Neural progenitor cell (in vitro differentiated cells): ENCODE results near the gene XPNPEP2. TPM values are rescaled to one million over a fixed set of nuclear protein-coding genes. Genes with fewer than 3 reads are reported as not detected.

Experiments
- DNase-seq: peaks from one replicate; pipeline ENCODE4 v3.0.0-alpha.2; 2016; ENCODE audit warnings: low spot score
- H2AFZ ChIP-seq: fragments of 200-600 bp; sonication (generic); replicated peaks from 2 replicates; pipeline ENCODE4 v1.6.1; 2016; ENCODE audit warnings: antibody characterized with exemption
- H3F3A ChIP-seq: fragments of 200-600 bp; sonication (generic); 2 replicates; pipeline ENCODE4 v1.6.1; 2016; ENCODE audit warnings: antibody characterized with exemption, low read depth
- H3K27ac ChIP-seq: fragments of 200-600 bp; sonication (generic); 2 replicates; pipeline ENCODE4 v1.5.1; 2016; ENCODE audit warnings: mild to moderate bottlenecking
- H3K27me3 ChIP-seq: fragments of 200-600 bp; sonication (generic); 2 replicates; pipeline ENCODE4 v1.6.1; 2016; ENCODE audit warnings: mild to moderate bottlenecking, moderate library complexity
- H3K36me3 ChIP-seq: fragments of 200-600 bp; sonication (generic); 2 replicates; pipeline ENCODE4 v1.5.1; 2016
- H3K4me1 ChIP-seq: fragments of 200-600 bp; sonication (generic); 2 replicates; pipeline ENCODE4 v1.6.1; 2016; ENCODE audit warnings: mixed run types
- H3K4me2 ChIP-seq: fragments of 200-600 bp; sonication (generic); 2 replicates; pipeline ENCODE4 v1.6.1; 2016
- H3K4me3 ChIP-seq: fragments of 200-600 bp; sonication (generic); 2 replicates; pipeline ENCODE4 v1.5.1; 2016
- H3K79me2 ChIP-seq: fragments of 200-600 bp; sonication (generic); 2 replicates; pipeline ENCODE4 v1.6.1; 2016; ENCODE audit warnings: low read depth
- H3K9ac ChIP-seq: fragments of 200-600 bp; sonication (generic); 2 replicates; pipeline ENCODE4 v1.6.1; 2016
- H3K9me3 ChIP-seq: fragments of 200-600 bp; sonication (generic); 2 replicates; pipeline ENCODE4 v1.5.1; 2016; ENCODE audit warnings: low read depth
- H4K20me1 ChIP-seq: fragments of 200-600 bp; sonication (generic); 2 replicates; pipeline ENCODE4 v1.6.1; 2016; ENCODE audit warnings: low read depth
- H3K27ac Mint-ChIP-seq: 3 replicates; pipeline ENCODE4 v1.8.0; 2021; ENCODE audit warnings: mixed read lengths
- H3K27me3 Mint-ChIP-seq: 2 replicates; pipeline ENCODE4 v1.8.0; 2022; ENCODE audit warnings: low read depth, mild to moderate bottlenecking, inconsistent platforms, moderate library complexity, mixed read lengths; ENCODE audit not compliant: insufficient read depth
- H3K36me3 Mint-ChIP-seq: 3 replicates; pipeline ENCODE4 v1.8.0; 2021; ENCODE audit warnings: mixed read lengths
- H3K4me1 Mint-ChIP-seq: 3 replicates; pipeline ENCODE4 v1.8.0; 2021; ENCODE audit warnings: mixed read lengths
- H3K4me3 Mint-ChIP-seq: 3 replicates; pipeline ENCODE4 v1.8.0; 2021; ENCODE audit warnings: mild to moderate bottlenecking, moderate library complexity, mixed read lengths
- H3K9me3 Mint-ChIP-seq: 3 replicates; pipeline ENCODE4 v1.8.0; 2020; ENCODE audit warnings: mixed read lengths
- CTCF ChIP-seq: fragments of 200-600 bp; sonication (generic); IDR thresholded peaks from 2 replicates; pipeline ENCODE4 v1.5.1; 2017; ENCODE audit warnings: antibody characterized with exemption, mild to moderate bottlenecking
- EZH2 ChIP-seq: fragments of 200-600 bp; sonication (generic); IDR thresholded peaks from 2 replicates; pipeline ENCODE4 v1.6.1; 2017; ENCODE audit warnings: antibody characterized with exemption, mild to moderate bottlenecking, moderate library complexity
- EZH2phosphoT487 ChIP-seq: fragments of 200-600 bp; sonication (generic); IDR thresholded peaks from 2 replicates; pipeline ENCODE4 v1.6.1; 2017; ENCODE audit warnings: antibody characterized with exemption
- total RNA-seq: library from RNA; depleted of rRNA; stranded (reverse); fragments of >200 nt; gene quantifications from 2 replicates; pipeline ENCODE4 v1.2.3, GENCODE V29; 2015; ENCODE audit warnings: low replicate concordance

The XPNPEP2 gene
- total RNA-seq, 1 donor from 2014 or later = 1.7 TPM

- Histone ChIP-seq H3K4me2 (no peak overlapping the region), H3K27me3 (no peaks in the 10 kb centered on the region), H3K27ac (no peak overlapping the region), H3K9me3 (no peaks in the 10 kb centered on the region), H3K79me2 (no peaks in the 10 kb centered on the region), H3K36me3 (no peaks in the 10 kb centered on the region), H3K9ac (no peak overlapping the region), H2AFZ (no peak overlapping the region), H3F3A (peaks cover 3% of the 10 kb centered on the region), H3K4me1 (peaks cover 1% of the 10 kb centered on the region), H3K4me3 (no peak overlapping the region), H4K20me1 (no peaks in the 10 kb centered on the region)
- Mint-ChIP-seq H3K27me3 (peaks cover 10% of the 10 kb centered on the region), H3K27ac (no peak overlapping the region), H3K9me3 (no peaks in the 10 kb centered on the region), H3K4me3 (no peak overlapping the region), H3K4me1 (peaks cover 50% of the 10 kb centered on the region), H3K36me3 (no peaks in the 10 kb centered on the region)
- TF ChIP-seq CTCF (no peak), EZH2 (no peak), EZH2phosphoT487 (no peak)
- no peak for DNase-seq
Measured at GRCh38 chrX:129746557-129747470, 8.0 kb downstream of the XPNPEP2 start.

GRCh38 chrX:129747533-129747932 lies 8.8 kb downstream of the XPNPEP2 start:
- Mint-ChIP-seq H3K27ac (no peak overlapping the region), H3K27me3 (peaks cover 9% of the 10 kb centered on the region), H3K36me3 (no peaks in the 10 kb centered on the region), H3K4me1 (peaks cover 48% of the 10 kb centered on the region), H3K4me3 (no peak overlapping the region), H3K9me3 (no peaks in the 10 kb centered on the region)
- Histone ChIP-seq H3K4me1 (no peaks in the 10 kb centered on the region), H3K9ac (no peak overlapping the region), H3K4me3 (no peak overlapping the region), H3F3A (peaks cover under 1% of the 10 kb centered on the region), H3K4me2 (no peak overlapping the region), H4K20me1 (no peaks in the 10 kb centered on the region), H3K9me3 (no peaks in the 10 kb centered on the region), H3K79me2 (no peaks in the 10 kb centered on the region), H3K36me3 (no peaks in the 10 kb centered on the region), H3K27me3 (no peaks in the 10 kb centered on the region), H2AFZ (no peak overlapping the region), H3K27ac (no peak overlapping the region)
- no peak for DNase-seq
- TF ChIP-seq CTCF (no peak), EZH2phosphoT487 (no peak), EZH2 (no peak)

- no peak overlapping the region for H3K27ac Mint-ChIP-seq
Measured at GRCh38 chrX:129748305-129748704, 9.5 kb downstream of the XPNPEP2 start.

More at GRCh38 chrX:129748305-129748704, 9.5 kb downstream of the XPNPEP2 start:
- Mint-ChIP-seq H3K4me3 (no peak overlapping the region), H3K9me3 (no peaks in the 10 kb centered on the region), H3K27me3 (peaks cover 11% of the 10 kb centered on the region), H3K4me1 (peaks cover 40% of the 10 kb centered on the region), H3K36me3 (no peaks in the 10 kb centered on the region)
- Histone ChIP-seq H3K27ac (no peak overlapping the region), H2AFZ (no peak overlapping the region), H3K27me3 (no peaks in the 10 kb centered on the region), H3K4me2 (no peak overlapping the region), H3K4me1 (no peaks in the 10 kb centered on the region), H3K4me3 (no peak overlapping the region), H3K9ac (no peak overlapping the region), H3K79me2 (no peaks in the 10 kb centered on the region), H3K9me3 (no peaks in the 10 kb centered on the region), H3K36me3 (no peaks in the 10 kb centered on the region), H3F3A (no peaks in the 10 kb centered on the region), H4K20me1 (no peaks in the 10 kb centered on the region)
- no peak for DNase-seq
- no peak for TF ChIP-seq EZH2phosphoT487
- no peak for TF ChIP-seq CTCF
- TF ChIP-seq EZH2 = no peak
